Cardiac fibroblast (primary cell): ENCODE results near the gene GABRG3.

ENCODE experiments used
- DNase-seq, 2 donors: peaks; one replicate each; pipeline versions ENCODE4 v3.0.0 to v3.0.0-alpha.2; 2010; ENCODE audit warnings: low read depth in 2 of 2
- H3K4me3 ChIP-seq, 2 donors: replicated peaks in 1 of 2; 1 replicate in 1 of 2; 2 replicates in 1 of 2; pipeline ENCODE4 v1.5.1; 2011; ENCODE audit warnings: low read depth in 2 of 2, low read length in 2 of 2, mild to moderate bottlenecking in 2 of 2, moderate library complexity in 1 of 2
- TF ChIP-seq, protein P1 (sequence below): IDR thresholded peaks from one replicate; pipeline ENCODE4 v1.5.1; 2011; ENCODE audit warnings: low read depth, mild to moderate bottlenecking, low read length, inconsistent platforms

The GABRG3 gene

DNA sequence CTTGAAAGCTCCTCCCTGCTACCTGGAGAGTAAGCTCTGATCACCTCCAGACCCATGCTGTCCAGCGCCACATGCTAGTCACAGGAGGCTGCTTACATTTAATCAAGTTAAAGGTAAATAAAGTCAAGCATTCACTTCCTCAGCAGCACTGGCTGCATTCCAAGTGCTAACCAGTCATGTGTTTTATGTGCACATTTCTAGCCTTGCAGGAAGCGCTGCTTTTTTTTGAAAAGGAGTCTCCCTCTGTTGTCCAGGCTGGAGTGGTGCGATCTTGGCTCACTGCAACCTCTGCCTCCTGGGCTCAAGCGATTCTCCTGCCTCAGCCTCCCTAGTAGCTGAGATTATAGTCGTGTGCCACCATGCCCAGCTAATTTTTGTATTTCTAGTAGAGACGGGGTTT lies 279.2 kb downstream of the GABRG3 start:
- TF ChIP-seq, protein P1, sequence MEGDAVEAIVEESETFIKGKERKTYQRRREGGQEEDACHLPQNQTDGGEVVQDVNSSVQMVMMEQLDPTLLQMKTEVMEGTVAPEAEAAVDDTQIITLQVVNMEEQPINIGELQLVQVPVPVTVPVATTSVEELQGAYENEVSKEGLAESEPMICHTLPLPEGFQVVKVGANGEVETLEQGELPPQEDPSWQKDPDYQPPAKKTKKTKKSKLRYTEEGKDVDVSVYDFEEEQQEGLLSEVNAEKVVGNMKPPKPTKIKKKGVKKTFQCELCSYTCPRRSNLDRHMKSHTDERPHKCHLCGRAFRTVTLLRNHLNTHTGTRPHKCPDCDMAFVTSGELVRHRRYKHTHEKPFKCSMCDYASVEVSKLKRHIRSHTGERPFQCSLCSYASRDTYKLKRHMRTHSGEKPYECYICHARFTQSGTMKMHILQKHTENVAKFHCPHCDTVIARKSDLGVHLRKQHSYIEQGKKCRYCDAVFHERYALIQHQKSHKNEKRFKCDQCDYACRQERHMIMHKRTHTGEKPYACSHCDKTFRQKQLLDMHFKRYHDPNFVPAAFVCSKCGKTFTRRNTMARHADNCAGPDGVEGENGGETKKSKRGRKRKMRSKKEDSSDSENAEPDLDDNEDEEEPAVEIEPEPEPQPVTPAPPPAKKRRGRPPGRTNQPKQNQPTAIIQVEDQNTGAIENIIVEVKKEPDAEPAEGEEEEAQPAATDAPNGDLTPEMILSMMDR, result no peak
- H3K4me3 ChIP-seq, result no peak overlapping the region
- DNase-seq, result no peak

DNA sequence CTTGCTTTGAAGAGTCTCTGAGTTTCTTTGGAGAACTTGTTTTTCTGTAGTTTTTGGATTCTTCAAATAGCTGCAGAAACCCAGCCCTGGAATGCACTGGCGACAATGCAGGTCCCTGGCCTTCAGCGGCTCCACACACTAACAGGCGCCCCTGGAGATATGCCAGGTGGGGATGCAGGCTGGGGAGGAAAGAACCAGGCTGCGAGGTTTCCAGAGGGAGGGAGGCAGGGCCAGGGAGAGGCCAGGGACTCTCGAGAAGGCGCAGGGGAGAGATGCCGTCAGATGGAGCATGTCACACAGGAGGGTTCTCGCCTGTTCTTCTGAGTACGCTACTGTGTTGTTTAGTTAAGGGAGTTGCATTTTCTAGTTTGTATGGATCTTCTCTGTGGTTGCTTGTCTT lies 283.1 kb downstream of the GABRG3 start:
- TF ChIP-seq, protein P1, result no peak
- no peak overlapping the region for H3K4me3 ChIP-seq
- DNase-seq, result no peak

DNA sequence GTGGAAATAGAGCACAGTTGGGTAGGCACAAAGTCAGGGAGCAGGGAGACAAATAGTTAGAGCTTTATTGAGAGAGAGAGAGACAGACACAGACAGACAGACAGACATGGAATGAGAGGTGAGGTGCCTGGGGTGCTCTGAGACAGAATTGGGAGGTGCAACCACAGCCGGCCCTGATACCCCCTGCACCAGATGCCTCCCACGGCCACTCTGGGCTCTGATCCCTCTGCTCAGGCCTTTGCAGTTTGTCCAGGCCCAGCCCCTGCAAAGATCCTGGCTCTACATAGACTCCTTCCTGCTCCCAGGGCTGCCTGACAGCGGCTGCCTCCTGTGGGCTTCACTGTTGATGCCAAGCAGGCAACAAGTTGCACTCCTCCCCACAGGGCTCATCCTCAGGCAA lies 283.8 kb downstream of the GABRG3 start:
- TF ChIP-seq, protein P1, result no peak
- no peak for DNase-seq
- H3K4me3 ChIP-seq, result no peak overlapping the region

DNA sequence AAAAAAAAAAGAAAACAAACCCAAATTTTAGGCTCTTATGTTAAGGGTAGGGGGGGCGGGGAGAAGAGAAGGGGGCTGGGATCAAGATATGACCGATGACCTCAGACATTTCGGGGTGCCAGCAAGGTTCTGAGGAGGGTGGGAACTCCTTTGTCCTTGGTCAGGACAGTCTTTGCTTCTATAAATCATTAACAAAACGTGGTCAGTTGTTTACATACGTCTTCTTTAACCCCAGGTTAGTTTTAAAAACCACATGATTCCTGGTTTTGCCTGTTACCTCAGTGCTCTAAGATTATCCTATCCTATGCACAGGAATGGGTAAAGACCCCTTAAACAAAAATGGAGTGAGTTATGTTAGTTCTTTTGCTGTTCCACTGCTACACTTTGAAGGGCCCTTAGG lies 285.5 kb downstream of the GABRG3 start:
- DNase-seq, result no peak
- H3K4me3 ChIP-seq, result no peak overlapping the region
- TF ChIP-seq, protein P1, result no peak

DNA sequence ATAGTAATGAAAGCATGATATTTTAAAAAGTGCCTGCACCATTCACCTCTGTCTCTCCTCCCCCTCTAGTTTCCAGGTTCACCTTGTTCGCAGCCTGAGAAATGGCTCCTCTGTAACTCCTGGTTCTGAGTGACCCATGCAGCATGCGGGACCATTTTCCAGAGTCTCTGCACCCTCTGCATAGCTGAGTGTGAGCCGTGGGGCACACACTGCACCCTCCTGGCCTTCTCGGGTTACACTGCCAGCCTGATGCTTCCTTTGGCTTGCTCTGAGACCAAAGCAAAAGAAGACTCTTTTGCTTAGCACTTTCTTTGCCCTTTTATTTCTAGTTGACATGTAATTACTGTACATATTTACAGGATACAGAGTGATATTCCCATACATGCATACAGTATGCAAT lies 287.3 kb downstream of the GABRG3 start:
- H3K4me3 ChIP-seq, result no peak overlapping the region
- no peak for DNase-seq
- TF ChIP-seq, protein P1, result no peak

DNA sequence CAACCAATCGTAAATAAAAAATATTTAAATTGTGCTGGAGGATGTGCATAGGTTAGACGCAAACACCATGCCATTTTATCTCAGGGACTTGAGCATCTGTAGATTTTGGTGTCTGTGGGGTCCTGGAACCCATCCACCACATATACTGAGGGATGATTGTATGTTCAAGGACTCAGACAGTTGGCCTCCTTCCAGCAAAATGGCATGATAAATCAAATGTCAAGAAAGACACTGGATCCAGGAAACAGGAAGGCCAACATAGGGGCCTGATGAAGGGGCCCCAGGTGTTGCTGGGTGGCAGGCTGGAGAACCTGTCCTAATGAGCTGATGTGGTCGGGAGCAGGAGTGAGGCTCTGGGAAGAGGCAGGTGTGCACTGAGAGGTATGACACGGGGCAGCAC lies 289.5 kb downstream of the GABRG3 start:
- no peak overlapping the region for H3K4me3 ChIP-seq
- DNase-seq, result no peak
- TF ChIP-seq, protein P1, result no peak

DNA sequence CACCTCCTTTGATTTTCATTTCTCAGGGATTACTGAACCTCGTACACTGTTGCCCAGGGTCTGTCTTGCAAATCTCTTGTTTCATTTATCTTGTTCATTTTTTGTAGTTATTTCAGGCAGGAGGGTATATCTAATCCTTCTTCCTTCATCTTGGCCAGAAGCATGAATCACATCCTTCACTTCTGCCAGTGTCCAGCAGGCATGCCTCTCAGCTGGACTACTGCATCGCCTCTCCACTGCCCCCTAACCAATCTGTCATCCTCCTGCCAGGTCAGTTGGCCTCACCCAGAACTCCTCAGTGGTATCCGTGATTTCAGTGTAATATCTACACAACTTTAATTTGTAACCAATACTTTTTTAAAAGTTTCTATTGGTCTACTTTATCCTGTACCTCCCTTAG lies 297.9 kb downstream of the GABRG3 start:
- no peak overlapping the region for H3K4me3 ChIP-seq
- DNase-seq, result no peak
- TF ChIP-seq, protein P1, result no peak
